ENCODE data around the gene BPI.
A peak's percentile ranks its signal among the peaks of the same experiment; 100 is the strongest.
"Not testable (repeated sequence)": the region's sequence is repeated elsewhere in the genome, so short reads cannot be mapped to it uniquely, and the experiment has no call there.

BPI gene

DNA sequence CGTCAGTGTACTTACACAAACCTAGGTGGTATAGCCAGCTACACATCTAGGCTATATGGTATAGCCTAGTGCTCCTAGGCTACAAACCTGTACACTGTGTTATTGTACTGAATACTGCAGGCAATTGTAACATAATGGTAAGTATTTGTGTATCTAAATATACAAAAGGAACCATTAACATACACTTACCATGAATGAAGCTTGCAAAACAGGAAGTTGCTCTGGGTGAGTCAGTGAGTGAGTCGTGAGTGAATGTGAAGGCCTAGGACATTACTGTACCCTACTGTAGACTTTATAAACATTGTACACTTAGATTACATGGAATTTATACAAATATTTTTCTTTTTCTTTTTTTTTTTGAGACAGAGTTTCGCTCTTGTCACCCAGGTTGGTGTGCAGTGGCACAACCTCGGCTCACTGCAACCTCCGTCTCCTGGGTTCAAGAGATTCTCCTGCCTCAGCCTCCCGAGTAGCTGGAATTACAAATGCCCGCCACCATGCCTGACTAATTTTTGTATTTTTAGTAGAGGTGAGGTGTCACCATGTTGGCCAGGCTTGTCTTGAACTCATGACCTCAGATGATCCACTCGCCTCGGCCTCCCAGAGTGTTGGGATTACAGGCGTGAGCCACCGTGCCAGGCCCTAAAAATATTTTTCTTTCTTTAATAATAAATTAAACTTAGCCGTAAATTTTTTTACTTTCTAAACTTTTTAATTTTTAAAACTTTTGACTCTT is 28.0 kb upstream of the BPI start:
- TF ChIP-seq, protein P1, sequence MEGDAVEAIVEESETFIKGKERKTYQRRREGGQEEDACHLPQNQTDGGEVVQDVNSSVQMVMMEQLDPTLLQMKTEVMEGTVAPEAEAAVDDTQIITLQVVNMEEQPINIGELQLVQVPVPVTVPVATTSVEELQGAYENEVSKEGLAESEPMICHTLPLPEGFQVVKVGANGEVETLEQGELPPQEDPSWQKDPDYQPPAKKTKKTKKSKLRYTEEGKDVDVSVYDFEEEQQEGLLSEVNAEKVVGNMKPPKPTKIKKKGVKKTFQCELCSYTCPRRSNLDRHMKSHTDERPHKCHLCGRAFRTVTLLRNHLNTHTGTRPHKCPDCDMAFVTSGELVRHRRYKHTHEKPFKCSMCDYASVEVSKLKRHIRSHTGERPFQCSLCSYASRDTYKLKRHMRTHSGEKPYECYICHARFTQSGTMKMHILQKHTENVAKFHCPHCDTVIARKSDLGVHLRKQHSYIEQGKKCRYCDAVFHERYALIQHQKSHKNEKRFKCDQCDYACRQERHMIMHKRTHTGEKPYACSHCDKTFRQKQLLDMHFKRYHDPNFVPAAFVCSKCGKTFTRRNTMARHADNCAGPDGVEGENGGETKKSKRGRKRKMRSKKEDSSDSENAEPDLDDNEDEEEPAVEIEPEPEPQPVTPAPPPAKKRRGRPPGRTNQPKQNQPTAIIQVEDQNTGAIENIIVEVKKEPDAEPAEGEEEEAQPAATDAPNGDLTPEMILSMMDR (IDR thresholded peaks at IDR 0.05; ENCODE audit: low read depth, low read length): no peak
- DNase-seq (ENCODE audit: low read depth in 2 of 2): peak; percentile 73 to 96

DNA sequence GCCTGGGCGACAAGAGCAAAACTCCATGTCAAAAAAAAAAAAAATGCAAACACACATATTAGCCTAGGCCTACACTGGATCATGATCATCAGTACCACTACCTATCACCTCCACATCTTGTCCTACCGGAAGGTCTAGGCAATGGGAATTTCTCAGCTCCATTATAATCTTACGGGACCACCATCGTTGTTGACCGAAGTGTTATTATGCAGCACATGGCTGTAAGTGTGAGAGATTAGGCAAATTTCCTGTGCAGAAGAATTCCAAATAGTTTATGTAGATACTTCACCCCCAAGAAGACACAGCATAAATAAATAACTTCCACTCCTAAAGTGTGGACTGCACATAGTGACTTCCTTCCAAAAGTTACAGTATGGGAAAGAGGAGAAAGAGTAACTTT is 26.7 kb upstream of the BPI start:
- DNase-seq (ENCODE audit: low read depth in 2 of 2): no peak
- TF ChIP-seq, protein P1 (IDR thresholded peaks at IDR 0.05; ENCODE audit: low read depth, low read length): no peak

More for the DNA sequence above, 28.0 kb upstream of the BPI start:
- H3K4me3 ChIP-seq (replicated peaks in 1 of 2; ENCODE audit: low read depth in 2 of 2, low read length in 2 of 2): no peak overlapping the region

DNA sequence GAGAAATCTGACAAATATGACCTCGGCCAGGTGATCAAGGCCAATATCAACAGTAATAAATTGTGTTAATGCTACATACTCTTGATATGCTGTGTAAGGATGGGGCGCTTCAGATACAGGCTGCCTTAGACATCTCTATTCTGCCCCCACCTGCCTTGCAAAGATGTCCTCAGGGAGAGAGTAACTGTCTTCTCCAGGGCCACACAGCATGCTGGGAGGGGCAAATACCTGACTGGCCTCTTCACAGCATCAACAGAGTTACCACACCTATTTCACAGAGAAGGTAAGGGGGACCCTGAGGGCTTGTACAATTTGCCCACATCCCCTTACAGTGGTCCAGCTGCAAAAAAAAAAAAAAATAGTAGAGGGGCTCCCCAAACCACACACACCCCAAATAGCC is 26.3 kb upstream of the BPI start:
- TF ChIP-seq, protein P1 (IDR thresholded peaks at IDR 0.05; ENCODE audit: low read depth, low read length): no peak
- no peak overlapping the region for H3K4me3 ChIP-seq (replicated peaks in 1 of 2; ENCODE audit: low read depth in 2 of 2, low read length in 2 of 2)
- DNase-seq (ENCODE audit: low read depth in 2 of 2): no peak

More for the DNA sequence above, 26.7 kb upstream of the BPI start:
- H3K4me3 ChIP-seq (replicated peaks in 1 of 2; ENCODE audit: low read depth in 2 of 2, low read length in 2 of 2): no peak overlapping the region

DNA sequence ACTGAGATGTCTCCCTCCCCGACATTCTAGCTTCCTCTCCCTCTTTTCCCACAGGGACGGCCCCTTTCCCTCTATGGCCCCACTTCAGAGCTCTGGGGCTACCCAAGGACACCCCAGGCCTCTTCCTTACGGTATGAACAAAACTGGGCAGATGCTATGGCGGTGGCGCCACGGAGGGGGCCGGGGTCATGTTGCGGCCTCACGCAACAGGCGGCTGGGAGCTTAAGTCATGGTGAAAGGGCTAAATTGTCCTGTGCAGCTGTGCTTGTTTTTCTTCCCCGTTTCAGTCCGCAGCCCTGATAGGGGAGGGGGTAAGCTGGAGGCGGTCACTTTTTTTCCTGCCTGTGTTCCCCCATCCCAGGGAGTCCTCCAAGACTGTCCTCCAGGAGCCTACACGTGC is 25.8 kb upstream of the BPI start:
- TF ChIP-seq, protein P1 (IDR thresholded peaks at IDR 0.05; ENCODE audit: low read depth, low read length): no peak
- DNase-seq (ENCODE audit: low read depth in 2 of 2): no peak
- no peak overlapping the region for H3K4me3 ChIP-seq (replicated peaks in 1 of 2; ENCODE audit: low read depth in 2 of 2, low read length in 2 of 2)

DNA sequence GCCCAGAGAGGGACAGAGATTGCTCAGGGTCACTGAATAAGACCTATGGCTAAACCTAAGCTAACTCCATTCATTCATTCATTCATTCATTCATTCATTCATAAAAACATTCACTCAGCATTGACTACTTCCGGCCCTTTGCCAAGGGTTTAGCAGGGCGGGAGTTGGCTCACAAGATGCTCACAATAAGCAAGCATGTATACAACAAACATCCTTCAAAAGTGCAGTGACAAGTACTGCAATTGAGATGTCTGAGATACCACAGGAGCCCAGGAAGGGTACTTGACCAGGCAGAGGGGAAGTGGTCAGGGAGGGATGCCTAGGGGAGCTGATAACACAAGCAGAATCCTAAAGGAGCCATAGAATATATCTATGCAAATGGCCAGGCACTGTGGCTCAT is 25.2 kb upstream of the BPI start:
- TF ChIP-seq, protein P1 (IDR thresholded peaks at IDR 0.05; ENCODE audit: low read depth, low read length): no peak
- DNase-seq (ENCODE audit: low read depth in 2 of 2): no peak
- H3K4me3 ChIP-seq (replicated peaks in 1 of 2; ENCODE audit: low read depth in 2 of 2, low read length in 2 of 2): no peak overlapping the region

DNA sequence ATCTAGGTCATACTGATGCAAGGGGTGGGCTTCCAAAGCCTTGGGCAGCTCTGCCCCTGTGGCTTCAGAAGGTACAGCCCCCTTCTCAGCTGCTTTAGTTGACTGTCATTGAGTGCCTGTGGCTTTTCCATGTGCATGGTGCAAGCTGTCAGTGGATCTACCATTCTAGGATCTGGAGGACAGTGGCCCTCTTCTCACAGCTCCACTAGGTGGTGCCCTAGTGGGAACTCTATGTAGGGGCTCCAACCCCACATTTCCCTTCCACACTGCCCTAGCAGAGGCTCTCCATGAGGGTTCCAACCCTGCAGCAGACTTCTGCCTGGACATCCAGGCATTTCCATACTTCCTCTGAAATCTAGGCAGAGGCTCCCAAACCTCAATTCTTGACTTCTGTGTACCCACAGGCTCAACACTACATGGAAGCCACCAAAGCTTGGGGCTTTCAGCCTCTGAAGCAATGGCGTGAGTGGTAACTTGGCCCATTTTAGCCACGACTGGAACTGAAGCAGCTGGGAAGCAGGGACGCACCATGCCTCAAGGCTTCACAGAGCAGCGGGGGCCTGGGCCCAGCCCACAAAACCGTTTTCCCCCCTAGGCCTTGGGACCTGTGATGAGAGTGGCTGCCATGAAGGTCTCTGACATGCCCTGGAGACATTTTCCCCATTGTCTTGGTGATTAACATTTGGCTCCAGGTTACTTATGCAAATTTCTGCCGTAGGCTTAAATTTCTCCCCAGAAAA is 22.6 kb upstream of the BPI start:
- DNase-seq (ENCODE audit: low read depth in 2 of 2); H3K4me3 ChIP-seq (replicated peaks in 1 of 2; ENCODE audit: low read depth in 2 of 2, low read length in 2 of 2): not testable (repeated sequence)

DNA sequence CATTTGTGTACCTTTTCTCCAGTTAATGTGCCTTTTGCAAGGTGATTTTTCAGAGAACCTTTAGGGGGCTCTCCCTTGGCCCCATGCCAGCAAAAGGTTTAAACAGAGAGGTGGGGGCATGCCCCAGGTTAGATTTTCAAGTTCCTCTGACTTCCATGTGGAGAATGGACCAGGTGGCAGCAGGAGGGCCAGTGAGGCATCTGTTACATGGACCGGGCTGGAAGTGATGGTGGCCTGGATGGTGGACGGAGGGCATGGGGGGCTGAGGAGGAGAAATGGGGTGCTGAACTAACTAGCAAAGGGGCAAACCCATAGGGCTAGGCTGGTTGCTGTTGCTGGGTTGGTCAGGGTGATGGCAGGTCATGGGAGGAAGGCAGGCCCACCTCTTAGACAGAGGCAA is 20.7 kb upstream of the BPI start:
- DNase-seq (ENCODE audit: low read depth in 2 of 2): no peak
- H3K4me3 ChIP-seq (replicated peaks in 1 of 2; ENCODE audit: low read depth in 2 of 2, low read length in 2 of 2): no peak overlapping the region
- TF ChIP-seq, protein P1 (IDR thresholded peaks at IDR 0.05; ENCODE audit: low read depth, low read length): no peak

DNA sequence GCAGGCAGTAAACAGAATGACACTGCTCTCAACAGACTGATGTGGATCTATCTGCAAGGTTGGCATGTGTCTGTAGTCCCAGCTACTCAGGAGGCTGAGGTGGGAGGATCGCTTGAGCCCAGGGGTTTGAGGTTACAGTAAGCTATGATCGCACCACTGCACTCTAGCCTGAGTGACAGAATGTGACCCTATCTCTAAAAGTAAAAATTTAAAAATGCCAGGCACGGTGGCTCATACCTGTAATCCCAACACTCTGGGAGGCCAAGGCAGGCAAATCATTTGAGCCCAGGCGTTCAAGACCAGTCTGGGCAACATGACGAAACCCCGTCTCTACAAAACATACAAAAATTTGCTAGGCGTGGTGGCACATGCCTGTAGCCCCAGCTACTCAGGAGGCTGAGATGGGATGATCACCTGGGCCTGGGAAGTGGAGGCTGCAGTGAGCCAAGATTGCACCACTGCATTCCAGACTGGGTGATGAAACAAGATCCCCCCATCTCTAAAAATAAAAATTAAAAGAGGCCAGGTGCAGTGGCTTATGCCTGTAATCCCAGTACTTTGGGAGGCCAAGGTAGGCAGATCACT is 19.8 kb upstream of the BPI start:
- DNase-seq (ENCODE audit: low read depth in 2 of 2); H3K4me3 ChIP-seq (replicated peaks in 1 of 2; ENCODE audit: low read depth in 2 of 2, low read length in 2 of 2): not testable (repeated sequence)
